Neural cell (in vitro differentiated cells): ENCODE measurements around the gene CYP4F12. TPM values are rescaled to one million over a fixed set of nuclear protein-coding genes. Genes with fewer than 3 reads are reported as not detected.

Experiments used
- H2AFZ ChIP-seq: fragments of 200-600, 300-800 bp; sonication (generic), shearing (Covaris generic); 2 replicates; pipeline ENCODE4 v1.6.0; 2014; ENCODE audit warnings: low read depth, mild to moderate bottlenecking, antibody characterized with exemption, low read length, moderate library complexity
- H3F3A ChIP-seq: fragments of 200-600 bp; shearing (Covaris generic); 2 replicates; pipeline ENCODE4 v1.6.1; 2016; ENCODE audit warnings: mild to moderate bottlenecking, moderate library complexity, mixed read lengths, antibody characterized with exemption, low read length; ENCODE audit not compliant: insufficient read depth, poor library complexity, severe bottlenecking
- H3K27ac ChIP-seq: fragments of 200-600, 300-800 bp; sonication (generic), shearing (Covaris generic); 2 replicates; pipeline ENCODE4 v1.5.1; 2014; ENCODE audit warnings: mild to moderate bottlenecking, low read length, moderate library complexity
- H3K27me3 ChIP-seq: fragments of 300-800, 200-600 bp; sonication (generic), shearing (Covaris generic); 2 replicates; pipeline ENCODE4 v1.6.0; 2014; ENCODE audit warnings: mild to moderate bottlenecking, low read depth, low read length, moderate library complexity; ENCODE audit not compliant: insufficient read depth
- H3K36me3 ChIP-seq: fragments of 300-800, 200-600 bp; sonication (generic), shearing (Covaris generic); 2 replicates; pipeline ENCODE4 v1.5.1; 2014; ENCODE audit warnings: mild to moderate bottlenecking, antibody characterized with exemption, low read length, moderate library complexity; ENCODE audit not compliant: insufficient read depth
- H3K4me2 ChIP-seq: fragments of 300-800, 200-600 bp; sonication (generic), shearing (Covaris generic); 2 replicates; pipeline ENCODE4 v1.6.0; 2014; ENCODE audit warnings: mild to moderate bottlenecking, low read length
- H3K4me3 ChIP-seq: fragments of 300-800, 200-600 bp; sonication (generic), shearing (Covaris generic); 2 replicates; pipeline ENCODE4 v1.5.1; 2014; ENCODE audit warnings: mild to moderate bottlenecking, low read length, moderate library complexity
- H3K79me2 ChIP-seq: fragments of 200-600 bp; shearing (Covaris generic); replicated peaks from 2 replicates; pipeline ENCODE4 v1.6.0; 2014; ENCODE audit warnings: mild to moderate bottlenecking, low read length, moderate library complexity; ENCODE audit not compliant: insufficient read depth
- H3K9ac ChIP-seq: fragments of 300-800, 200-600 bp; sonication (generic), shearing (Covaris generic); 2 replicates; pipeline ENCODE4 v1.6.1; 2016; ENCODE audit warnings: mild to moderate bottlenecking, low read length, mixed read lengths
- H3K9me2 ChIP-seq: fragments of 200-600 bp; shearing (Covaris generic); 2 replicates; pipeline ENCODE4 v1.6.1; 2016; ENCODE audit warnings: mild to moderate bottlenecking, low read length, mixed read lengths; ENCODE audit not compliant: insufficient read depth
- H3K9me3 ChIP-seq: fragments of 200-600, 300-800 bp; sonication (generic), shearing (Covaris generic); 2 replicates; pipeline ENCODE4 v1.6.1; 2016; ENCODE audit warnings: mild to moderate bottlenecking, mixed run types, low read length, moderate library complexity, mixed read lengths
- H4K20me1 ChIP-seq: fragments of 200-600 bp; shearing (Covaris generic); 2 replicates; pipeline ENCODE4 v1.6.1; 2016; ENCODE audit warnings: mild to moderate bottlenecking, mixed run types; ENCODE audit not compliant: insufficient read depth
- CTCF ChIP-seq: fragments of 450-650 bp; IDR thresholded peaks from 2 replicates; pipeline ENCODE4 v1.5.1; 2014; ENCODE audit warnings: antibody characterized with exemption, mild to moderate bottlenecking, moderate library complexity; ENCODE audit not compliant: poor library complexity, severe bottlenecking
- EP300 ChIP-seq: fragments of 450-650 bp; conservative IDR thresholded peaks from 2 replicates; pipeline ENCODE4 v1.6.1; 2014; ENCODE audit warnings: antibody characterized with exemption, mild to moderate bottlenecking, moderate library complexity; ENCODE audit not compliant: poor library complexity, severe bottlenecking
- EZH2 ChIP-seq: fragments of 200-600, 300-800 bp; shearing (Covaris generic), sonication (generic); IDR thresholded peaks from 2 replicates; pipeline ENCODE4 v1.6.1; 2014; ENCODE audit warnings: antibody characterized with exemption, low read length, borderline replicate concordance, mild to moderate bottlenecking; ENCODE audit not compliant: insufficient read depth, poor library complexity, severe bottlenecking
- MXI1 ChIP-seq: fragments of 450-650 bp; conservative IDR thresholded peaks from 2 replicates; pipeline ENCODE4 v1.6.1; 2014; ENCODE audit warnings: antibody characterized with exemption, mild to moderate bottlenecking; ENCODE audit not compliant: poor library complexity, severe bottlenecking
- POLR2AphosphoS5 ChIP-seq: IDR thresholded peaks from 2 replicates; pipeline ENCODE4 v1.6.1; 2012
- RAD21 ChIP-seq: fragments of 450-650 bp; conservative IDR thresholded peaks from 2 replicates; pipeline ENCODE4 v1.6.1; 2014; ENCODE audit warnings: antibody characterized with exemption, mild to moderate bottlenecking, moderate library complexity
- REST ChIP-seq: IDR thresholded peaks from 2 replicates; pipeline ENCODE4 v1.6.1; 2012; ENCODE audit warnings: borderline replicate concordance
- SMC3 ChIP-seq: fragments of 450-650 bp; conservative IDR thresholded peaks from 2 replicates; pipeline ENCODE4 v1.6.1; 2014; ENCODE audit warnings: antibody characterized with exemption, mild to moderate bottlenecking, moderate library complexity; ENCODE audit not compliant: poor library complexity
- TAF1 ChIP-seq: IDR thresholded peaks from 2 replicates; pipeline ENCODE4 v1.6.1; 2012; ENCODE audit warnings: low read depth
- polyA plus RNA-seq: library from polyadenylated mRNA; depleted of rRNA; stranded (reverse); fragments of >200 nt; gene quantifications from 2 replicates; pipeline ENCODE4 v1.2.3, GENCODE V29; 2014

Gene CYP4F12
- polyA plus RNA-seq, 1 donor from 2014 or later, result not detected

GRCh38 chr19:15671237-15671821, 1.6 kb upstream of the CYP4F12 start:
- no peak overlapping the region for H2AFZ ChIP-seq
- no peaks in the 10 kb centered on the region for H3K79me2 ChIP-seq
- H3K36me3 ChIP-seq, result no peaks in the 10 kb centered on the region
- H3K27ac ChIP-seq, result no peak overlapping the region
- peaks cover 5% of the 10 kb centered on the region for H3K9me3 ChIP-seq
- no peaks in the 10 kb centered on the region for H3F3A ChIP-seq
- H3K27me3 ChIP-seq, result no peaks in the 10 kb centered on the region
- no peak overlapping the region for H3K4me3 ChIP-seq
- no peak for TF ChIP-seq REST
- TF ChIP-seq POLR2AphosphoS5, result no peak
- no peak for TF ChIP-seq EP300
- no peak for TF ChIP-seq MXI1
- TF ChIP-seq EZH2, result no peak
- TF ChIP-seq TAF1, result no peak
- no peak for TF ChIP-seq CTCF
- TF ChIP-seq SMC3, result no peak
- no peak for TF ChIP-seq RAD21
- H3K9ac ChIP-seq, result no peak overlapping the region
- H4K20me1 ChIP-seq, result no peaks in the 10 kb centered on the region
- no peak overlapping the region for H3K4me2 ChIP-seq
- no peaks in the 10 kb centered on the region for H3K9me2 ChIP-seq

DNA sequence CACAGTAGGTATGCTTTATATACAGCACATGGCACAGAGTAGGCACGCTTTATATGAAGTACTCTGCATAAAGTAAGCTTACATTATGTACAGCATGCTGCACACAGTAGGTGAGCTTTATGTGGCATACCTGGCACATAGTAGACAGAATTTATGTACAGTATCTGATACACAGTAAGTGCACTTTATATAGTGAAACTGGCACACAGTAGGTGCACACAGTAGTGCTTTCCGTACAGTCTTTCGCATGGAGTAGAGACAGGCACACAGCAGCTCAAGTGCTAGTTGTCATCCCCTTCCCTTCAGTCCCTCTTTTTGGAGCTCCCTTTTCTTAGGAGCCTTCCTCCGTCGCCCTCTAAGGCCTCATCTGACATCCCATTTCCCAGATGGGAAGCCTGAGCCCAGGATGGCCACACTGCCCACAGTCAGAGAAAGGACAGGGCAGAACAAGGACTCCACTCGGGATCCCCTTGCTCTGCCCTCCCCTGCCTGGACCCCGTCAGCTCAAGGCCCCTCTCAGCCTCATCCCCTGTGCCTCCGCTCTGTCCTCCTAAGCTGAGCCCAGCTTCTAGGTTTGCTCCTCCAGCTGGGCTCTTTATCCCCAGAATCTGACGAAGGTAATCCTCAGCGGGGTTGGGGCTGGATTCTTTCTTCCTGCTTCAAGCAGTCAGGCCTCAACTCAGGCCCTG, 852 bp upstream of the CYP4F12 start:
- Histone ChIP-seq H3K36me3 (no peaks in the 10 kb centered on the region), H3K4me3 (no peak overlapping the region), H3K27ac (no peak overlapping the region), H3K9ac (no peak overlapping the region), H3F3A (no peaks in the 10 kb centered on the region), H3K9me2 (no peaks in the 10 kb centered on the region), H3K9me3 (peaks cover 3% of the 10 kb centered on the region), H4K20me1 (no peaks in the 10 kb centered on the region), H3K4me2 (no peak overlapping the region), H2AFZ (no peak overlapping the region), H3K27me3 (no peaks in the 10 kb centered on the region), H3K79me2 (no peaks in the 10 kb centered on the region)
- TF ChIP-seq RAD21 (no peak), REST (no peak), MXI1 (no peak), TAF1 (no peak), CTCF (no peak)
